ENCODE measurements around the gene FANCE.

FANCE gene, protein sequence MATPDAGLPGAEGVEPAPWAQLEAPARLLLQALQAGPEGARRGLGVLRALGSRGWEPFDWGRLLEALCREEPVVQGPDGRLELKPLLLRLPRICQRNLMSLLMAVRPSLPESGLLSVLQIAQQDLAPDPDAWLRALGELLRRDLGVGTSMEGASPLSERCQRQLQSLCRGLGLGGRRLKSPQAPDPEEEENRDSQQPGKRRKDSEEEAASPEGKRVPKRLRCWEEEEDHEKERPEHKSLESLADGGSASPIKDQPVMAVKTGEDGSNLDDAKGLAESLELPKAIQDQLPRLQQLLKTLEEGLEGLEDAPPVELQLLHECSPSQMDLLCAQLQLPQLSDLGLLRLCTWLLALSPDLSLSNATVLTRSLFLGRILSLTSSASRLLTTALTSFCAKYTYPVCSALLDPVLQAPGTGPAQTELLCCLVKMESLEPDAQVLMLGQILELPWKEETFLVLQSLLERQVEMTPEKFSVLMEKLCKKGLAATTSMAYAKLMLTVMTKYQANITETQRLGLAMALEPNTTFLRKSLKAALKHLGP

DNA sequence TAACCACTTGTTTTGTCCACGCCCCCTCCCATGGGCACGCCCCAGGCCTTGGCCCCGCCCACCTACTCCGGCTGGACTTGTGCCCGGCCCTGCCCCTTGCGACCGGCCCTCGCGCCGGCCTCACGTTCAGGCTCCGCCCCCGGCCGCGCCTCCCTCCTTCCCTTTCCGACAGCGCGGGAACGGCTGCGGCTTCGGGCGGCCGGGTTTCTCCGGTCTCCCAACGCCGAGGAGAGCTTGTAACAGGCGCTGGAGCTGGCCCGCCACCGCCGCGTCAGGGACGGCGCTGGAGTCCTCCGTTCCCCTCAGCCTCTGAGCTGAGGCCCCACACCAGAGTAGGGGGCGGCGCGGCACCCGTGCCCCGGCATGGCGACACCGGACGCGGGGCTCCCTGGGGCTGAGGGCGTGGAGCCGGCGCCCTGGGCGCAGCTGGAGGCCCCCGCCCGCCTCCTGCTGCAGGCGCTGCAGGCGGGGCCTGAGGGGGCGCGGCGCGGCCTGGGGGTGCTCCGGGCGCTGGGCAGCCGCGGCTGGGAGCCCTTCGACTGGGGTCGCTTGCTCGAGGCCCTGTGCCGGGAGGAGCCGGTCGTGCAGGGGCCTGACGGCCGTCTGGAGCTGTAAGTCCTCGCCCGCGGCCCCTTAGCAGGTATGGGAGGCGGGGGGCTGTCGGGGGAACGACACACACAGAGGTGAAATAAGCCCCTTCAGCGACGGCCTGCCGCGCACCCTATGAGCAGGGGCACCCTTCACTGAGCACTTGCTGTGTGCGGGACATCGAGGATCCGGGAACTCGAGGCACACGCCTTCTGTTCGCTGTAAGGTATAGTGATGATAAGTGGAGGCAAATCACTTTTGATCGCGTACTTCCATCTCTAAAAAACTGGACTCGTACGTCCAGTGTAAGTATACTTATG is at the start of gene FANCE:
FANCE (plus strand) TSS at position 156 of the 908 bp plus-strand sequence; CDS start at position 364, 208 bp downstream.
- H3K36me3 ChIP-seq (ENCODE audit: control insufficient read depth in 1 of 2, insufficient read depth in 2 of 2, low read length in 2 of 2) = no peaks in the 10 kb centered on the region
- no peaks in the 10 kb centered on the region for H3K27me3 ChIP-seq (ENCODE audit: low read depth, low read length)
- peaks cover 0 to 20% of the 10 kb centered on the region in 2 donors for H3K4me1 ChIP-seq (ENCODE audit: control insufficient read depth in 1 of 2, insufficient read depth in 2 of 2, low read length in 2 of 2)
- H3K27ac ChIP-seq (ENCODE audit: low read length) = no peak within 1 kb of the TSS
- H3K9me3 ChIP-seq (ENCODE audit: control insufficient read depth in 1 of 2, low read length in 2 of 2) = no peaks in the 10 kb centered on the region
- H3K4me3 ChIP-seq (ENCODE audit: low read depth in 1 of 2, low read length in 2 of 2) = peak within 1 kb of the TSS; percentile 63 to 72

DNA sequence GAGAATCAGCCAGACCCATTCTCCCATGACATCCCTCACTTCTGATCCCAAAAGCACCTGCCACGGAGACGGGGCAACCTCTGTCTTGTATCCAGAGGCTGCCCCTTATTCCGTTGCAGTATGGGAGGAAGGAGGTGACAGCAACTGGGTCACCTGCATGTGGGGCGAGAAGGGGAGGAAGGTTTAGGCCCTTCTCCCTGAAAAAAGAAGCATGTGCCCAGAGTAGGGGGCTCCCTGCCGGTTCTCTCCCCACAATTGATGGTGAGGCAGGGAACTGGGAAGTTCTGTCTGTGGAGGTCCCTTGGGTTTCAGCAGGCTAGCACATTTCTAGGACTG is 49.3 kb upstream of the FANCE start:
- Histone ChIP-seq H3K4me1 (ENCODE audit: control insufficient read depth in 1 of 2, insufficient read depth in 2 of 2, low read length in 2 of 2) (no peaks in the 10 kb centered on the region), H3K27ac (ENCODE audit: low read length) (no peak overlapping the region), H3K9me3 (ENCODE audit: control insufficient read depth in 1 of 2, low read length in 2 of 2) (no peaks in the 10 kb centered on the region), H3K27me3 (ENCODE audit: low read depth, low read length) (no peaks in the 10 kb centered on the region), H3K4me3 (ENCODE audit: low read depth in 1 of 2, low read length in 2 of 2) (no peak overlapping the region), H3K36me3 (ENCODE audit: control insufficient read depth in 1 of 2, insufficient read depth in 2 of 2, low read length in 2 of 2) (no peaks in the 10 kb centered on the region)

DNA sequence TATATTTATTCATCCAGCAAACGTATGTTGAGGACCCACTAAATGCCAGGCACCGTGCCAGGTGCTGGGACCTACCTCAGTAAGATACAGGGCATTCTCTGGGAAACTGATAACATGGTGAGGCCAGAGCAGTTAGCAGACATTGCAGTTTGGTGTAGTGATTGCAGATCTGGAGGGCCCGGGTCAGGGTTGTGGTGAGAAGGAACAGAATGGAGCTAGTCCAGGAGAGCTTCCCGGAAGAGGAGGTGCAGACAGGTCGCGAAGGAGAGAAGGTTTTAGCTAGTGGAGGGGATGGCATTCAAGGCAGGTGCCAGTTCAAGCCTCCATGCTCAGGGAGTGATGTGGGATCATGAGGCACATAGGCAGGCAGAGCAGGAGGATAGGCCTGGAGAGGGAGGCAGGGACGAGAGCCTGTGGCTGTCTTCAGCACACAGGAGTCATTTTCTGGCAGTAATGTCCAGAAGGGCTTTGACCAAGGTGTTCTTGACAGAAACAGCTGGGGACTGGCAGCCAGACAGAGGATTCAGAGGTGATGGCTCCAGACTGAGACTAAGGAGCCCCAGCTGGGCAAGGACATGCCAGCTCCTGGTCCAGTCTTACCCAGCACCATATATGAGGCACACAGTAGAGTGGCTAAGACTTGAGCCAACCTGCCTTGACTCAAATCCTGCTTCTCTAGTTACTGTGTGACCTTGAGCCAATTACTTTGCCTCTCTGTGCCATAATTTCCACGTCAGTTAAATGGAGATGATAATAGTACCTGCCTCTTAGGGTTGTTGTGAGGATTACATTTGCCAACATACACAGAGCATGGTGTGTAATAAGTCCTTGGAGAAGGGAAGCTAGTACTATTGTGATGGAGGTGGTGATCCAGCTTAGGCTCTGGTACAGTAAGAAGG is 48.3 kb upstream of the FANCE start:
- Histone ChIP-seq H3K36me3 (ENCODE audit: control insufficient read depth in 1 of 2, insufficient read depth in 2 of 2, low read length in 2 of 2) (no peaks in the 10 kb centered on the region), H3K27me3 (ENCODE audit: low read depth, low read length) (no peaks in the 10 kb centered on the region), H3K9me3 (ENCODE audit: control insufficient read depth in 1 of 2, low read length in 2 of 2) (no peaks in the 10 kb centered on the region), H3K27ac (ENCODE audit: low read length) (no peak overlapping the region), H3K4me3 (ENCODE audit: low read depth in 1 of 2, low read length in 2 of 2) (no peak overlapping the region), H3K4me1 (ENCODE audit: control insufficient read depth in 1 of 2, insufficient read depth in 2 of 2, low read length in 2 of 2) (no peaks in the 10 kb centered on the region)

DNA sequence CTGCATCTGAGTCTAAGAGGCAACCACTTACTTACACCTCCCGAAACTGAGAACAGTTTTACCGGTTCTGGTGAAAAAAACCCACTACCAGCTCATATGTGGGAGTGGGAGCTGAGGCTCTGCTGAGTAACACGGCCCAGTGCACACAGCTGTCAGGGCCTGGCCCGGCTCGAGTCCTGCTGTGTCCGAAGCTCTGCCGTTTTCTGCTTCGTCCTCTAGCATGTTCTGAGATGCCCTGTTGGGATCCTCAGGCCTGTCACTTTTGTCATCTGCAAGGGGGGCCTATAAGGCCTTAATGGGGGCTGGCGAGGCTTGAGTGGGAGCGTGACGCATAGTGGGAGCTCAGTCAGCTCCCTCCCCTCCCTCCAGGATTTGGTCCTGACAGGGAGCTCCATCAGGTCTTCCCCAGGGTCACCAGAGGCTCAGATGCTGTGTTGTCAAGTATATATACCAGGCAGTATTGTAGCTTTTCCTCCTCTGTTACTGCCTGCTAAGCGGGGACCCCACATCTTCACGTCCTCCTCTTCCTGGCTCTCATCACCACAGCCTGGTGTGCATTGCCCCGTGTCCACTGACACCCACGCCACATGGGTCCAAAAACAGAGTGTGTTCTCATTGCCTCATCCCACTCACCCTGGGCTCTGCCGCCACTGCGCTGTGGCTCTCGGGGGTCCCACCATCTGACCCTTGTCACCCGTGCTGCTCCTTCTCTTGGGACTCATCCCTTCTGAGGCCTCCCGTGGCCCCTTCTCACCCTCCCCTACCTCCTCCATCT is 45.2 kb upstream of the FANCE start:
- Histone ChIP-seq H3K27ac (ENCODE audit: low read length) (no peak overlapping the region), H3K36me3 (ENCODE audit: control insufficient read depth in 1 of 2, insufficient read depth in 2 of 2, low read length in 2 of 2) (peaks cover 5 to 12% of the 10 kb centered on the region in 2 donors), H3K9me3 (ENCODE audit: control insufficient read depth in 1 of 2, low read length in 2 of 2) (no peaks in the 10 kb centered on the region), H3K4me1 (ENCODE audit: control insufficient read depth in 1 of 2, insufficient read depth in 2 of 2, low read length in 2 of 2) (no peaks in the 10 kb centered on the region), H3K4me3 (ENCODE audit: low read depth in 1 of 2, low read length in 2 of 2) (no peak overlapping the region), H3K27me3 (ENCODE audit: low read depth, low read length) (no peaks in the 10 kb centered on the region)

DNA sequence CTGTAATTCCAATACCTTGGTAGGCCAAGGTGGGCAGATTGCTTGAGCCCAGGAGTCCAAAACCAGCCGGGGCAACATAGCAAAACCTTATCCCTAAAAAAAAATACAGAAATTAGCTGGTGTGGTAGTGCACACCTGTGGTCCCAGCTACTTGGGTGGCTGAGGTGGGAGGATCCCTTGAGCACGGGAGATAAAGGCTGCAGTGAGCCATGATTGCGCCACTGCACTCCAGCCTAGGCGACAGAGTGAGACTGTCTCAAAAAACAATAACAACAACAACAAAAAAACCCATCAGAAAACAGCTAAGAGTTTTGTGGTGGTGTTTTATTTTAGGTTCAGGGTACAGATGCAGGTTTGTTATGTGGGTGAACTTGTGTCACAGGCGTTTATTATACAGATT is 42.9 kb upstream of the FANCE start:
- peaks cover 18 to 26% of the 10 kb centered on the region in 2 donors for H3K36me3 ChIP-seq (ENCODE audit: control insufficient read depth in 1 of 2, insufficient read depth in 2 of 2, low read length in 2 of 2)
- H3K27ac ChIP-seq (ENCODE audit: low read length) = no peak overlapping the region
- no peaks in the 10 kb centered on the region for H3K27me3 ChIP-seq (ENCODE audit: low read depth, low read length)
- no peaks in the 10 kb centered on the region for H3K4me1 ChIP-seq (ENCODE audit: control insufficient read depth in 1 of 2, insufficient read depth in 2 of 2, low read length in 2 of 2)
- no peaks in the 10 kb centered on the region for H3K9me3 ChIP-seq (ENCODE audit: control insufficient read depth in 1 of 2, low read length in 2 of 2)
- no peak overlapping the region for H3K4me3 ChIP-seq (ENCODE audit: low read depth in 1 of 2, low read length in 2 of 2)

DNA sequence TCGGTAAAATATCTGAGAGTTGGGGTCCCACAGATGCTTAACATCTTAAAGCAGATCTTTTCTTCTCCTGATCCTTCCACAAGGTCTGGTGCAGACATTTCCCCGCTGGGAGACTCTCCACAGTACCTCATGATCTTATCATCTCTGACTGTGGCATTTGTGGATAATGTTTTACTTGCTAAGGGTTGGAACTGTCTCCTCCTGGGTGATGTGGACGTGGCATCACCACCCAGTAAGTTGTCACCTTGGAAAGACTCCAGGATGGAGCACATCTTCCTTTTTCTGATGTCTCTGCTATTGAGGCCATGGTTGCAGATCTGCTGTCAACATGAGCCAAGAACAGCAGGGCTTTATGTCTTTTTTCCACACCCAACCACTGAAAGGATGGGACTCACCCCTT is 42.0 kb upstream of the FANCE start:
- peaks cover 0 to 8% of the 10 kb centered on the region in 2 donors for H3K4me1 ChIP-seq (ENCODE audit: control insufficient read depth in 1 of 2, insufficient read depth in 2 of 2, low read length in 2 of 2)

DNA sequence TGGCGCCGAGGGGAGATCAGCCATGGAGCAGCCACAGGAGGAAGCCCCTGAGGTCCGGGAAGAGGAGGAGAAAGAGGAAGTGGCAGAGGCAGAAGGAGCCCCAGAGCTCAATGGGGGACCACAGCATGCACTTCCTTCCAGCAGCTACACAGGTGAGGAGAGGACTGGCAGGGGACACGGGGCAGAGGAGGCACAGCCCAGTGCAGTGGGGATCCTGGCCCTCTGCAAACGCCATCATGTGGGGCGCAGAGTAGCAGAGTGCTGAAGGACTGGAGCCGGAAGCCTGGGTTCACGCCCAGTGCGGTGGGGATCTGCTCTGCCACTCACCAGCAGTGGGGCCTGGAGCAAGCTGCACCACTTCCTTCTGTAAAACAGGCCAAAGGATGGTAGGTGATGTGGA is 41.1 kb upstream of the FANCE start:
- no peaks in the 10 kb centered on the region for H3K27me3 ChIP-seq (ENCODE audit: low read depth, low read length)
- H3K4me3 ChIP-seq (ENCODE audit: low read depth in 1 of 2, low read length in 2 of 2) = no peak overlapping the region
- no peak overlapping the region for H3K27ac ChIP-seq (ENCODE audit: low read length)
- H3K36me3 ChIP-seq (ENCODE audit: control insufficient read depth in 1 of 2, insufficient read depth in 2 of 2, low read length in 2 of 2) = peaks cover 18 to 26% of the 10 kb centered on the region in 2 donors
- H3K4me1 ChIP-seq (ENCODE audit: control insufficient read depth in 1 of 2, insufficient read depth in 2 of 2, low read length in 2 of 2) = peaks cover 0 to 11% of the 10 kb centered on the region in 2 donors
- no peaks in the 10 kb centered on the region for H3K9me3 ChIP-seq (ENCODE audit: control insufficient read depth in 1 of 2, low read length in 2 of 2)

More for the DNA sequence above, 42.0 kb upstream of the FANCE start:
- H3K27ac ChIP-seq (ENCODE audit: low read length) = no peak overlapping the region
- H3K36me3 ChIP-seq (ENCODE audit: control insufficient read depth in 1 of 2, insufficient read depth in 2 of 2, low read length in 2 of 2) = peaks cover 18 to 26% of the 10 kb centered on the region in 2 donors
- no peak overlapping the region for H3K4me3 ChIP-seq (ENCODE audit: low read depth in 1 of 2, low read length in 2 of 2)
- no peaks in the 10 kb centered on the region for H3K9me3 ChIP-seq (ENCODE audit: control insufficient read depth in 1 of 2, low read length in 2 of 2)
- H3K27me3 ChIP-seq (ENCODE audit: low read depth, low read length) = no peaks in the 10 kb centered on the region

DNA sequence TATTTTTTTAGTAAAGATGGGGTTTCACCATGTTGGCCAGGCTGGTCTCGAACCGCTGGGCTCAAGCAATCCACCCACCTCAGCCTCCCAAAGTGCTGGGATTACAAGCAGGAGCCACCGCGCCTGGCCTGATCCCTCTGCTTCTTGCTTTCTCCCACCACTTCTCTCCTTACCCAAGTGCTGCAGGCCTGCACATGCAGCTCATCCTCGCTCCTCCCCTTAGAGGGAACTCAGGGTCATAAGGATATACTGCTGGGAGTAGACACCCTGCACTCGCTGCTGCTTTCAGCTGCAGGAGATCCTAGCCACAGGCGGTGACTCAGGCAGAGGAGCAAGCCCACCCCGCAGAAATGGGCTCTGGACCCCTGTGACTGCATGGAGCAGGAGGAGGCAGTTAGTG is 40.0 kb upstream of the FANCE start:
- no peaks in the 10 kb centered on the region for H3K27me3 ChIP-seq (ENCODE audit: low read depth, low read length)
- peaks cover 0 to 11% of the 10 kb centered on the region in 2 donors for H3K4me1 ChIP-seq (ENCODE audit: control insufficient read depth in 1 of 2, insufficient read depth in 2 of 2, low read length in 2 of 2)
- H3K36me3 ChIP-seq (ENCODE audit: control insufficient read depth in 1 of 2, insufficient read depth in 2 of 2, low read length in 2 of 2) = peaks cover 18 to 26% of the 10 kb centered on the region in 2 donors
- H3K4me3 ChIP-seq (ENCODE audit: low read depth in 1 of 2, low read length in 2 of 2) = no peak overlapping the region
- H3K27ac ChIP-seq (ENCODE audit: low read length) = no peak overlapping the region
- H3K9me3 ChIP-seq (ENCODE audit: control insufficient read depth in 1 of 2, low read length in 2 of 2) = no peaks in the 10 kb centered on the region

DNA sequence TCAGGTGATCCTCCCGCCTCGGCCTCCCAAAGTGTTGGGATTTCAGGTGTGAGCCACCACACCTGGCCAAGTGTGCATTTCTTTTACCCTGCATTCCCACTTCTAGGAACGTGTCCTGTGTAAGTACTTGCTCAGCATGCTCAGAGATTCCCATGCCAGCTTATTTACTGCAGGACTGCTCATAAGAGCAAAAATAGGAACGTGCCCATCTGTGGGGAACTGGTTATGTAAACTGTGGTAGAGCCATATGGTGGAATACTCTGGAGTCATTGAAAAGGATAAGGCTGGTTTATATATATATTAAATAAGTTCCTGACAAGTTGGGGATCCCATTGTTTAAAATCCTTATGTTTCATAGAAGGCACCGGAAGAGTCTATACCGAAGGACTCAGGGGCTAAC is 38.2 kb upstream of the FANCE start:
- peaks cover 18 to 26% of the 10 kb centered on the region in 2 donors for H3K36me3 ChIP-seq (ENCODE audit: control insufficient read depth in 1 of 2, insufficient read depth in 2 of 2, low read length in 2 of 2)
- peaks cover 0 to 11% of the 10 kb centered on the region in 2 donors for H3K4me1 ChIP-seq (ENCODE audit: control insufficient read depth in 1 of 2, insufficient read depth in 2 of 2, low read length in 2 of 2)

More for the DNA sequence above, 38.2 kb upstream of the FANCE start:
- no peak overlapping the region for H3K27ac ChIP-seq (ENCODE audit: low read length)
- H3K4me3 ChIP-seq (ENCODE audit: low read depth in 1 of 2, low read length in 2 of 2) = no peak overlapping the region
- no peaks in the 10 kb centered on the region for H3K9me3 ChIP-seq (ENCODE audit: control insufficient read depth in 1 of 2, low read length in 2 of 2)
- H3K27me3 ChIP-seq (ENCODE audit: low read depth, low read length) = no peaks in the 10 kb centered on the region
